ENCODE results near the gene CHST15. TPM values are rescaled to one million over a fixed set of nuclear protein-coding genes. Genes with fewer than 3 reads are reported as not detected.

The CHST15 gene
- total and polyA plus RNA-seq, 2 of the 4 experiments (the other 2 are of a cell fraction), result 0.14 to 0.18 TPM

- no peak overlapping the region for H2AFZ ChIP-seq (replicated peaks; ENCODE audit: low read length, poor library complexity)
- H3K4me2 ChIP-seq (ENCODE audit: low read depth, low read length), result no peak overlapping the region
- H2BK120ac ChIP-seq (ENCODE audit: low read depth, low read length), result no peak overlapping the region
- no peaks in the 10 kb centered on the region for H3K9me1 ChIP-seq (ENCODE audit: insufficient read depth, low read length)
- H3K9me3 ChIP-seq (ENCODE audit: control insufficient read depth, insufficient read depth, low read length), result 0 out of 2 replicates have a peak, but pooled peaks cover 4% of the 10 kb centered on the region
- no peak overlapping the region for H2BK20ac ChIP-seq (ENCODE audit: low read depth, low read length)
- dilution Hi-C loops (cut with HindIII; ENCODE audit: low sequenced_read_pairs, unreplicated experiment) (no loop called here), intact Hi-C loops (cut with micrococcal nuclease) (no loop called here), in situ Hi-C loops (cut with MboI; ENCODE audit: low sequenced_read_pairs) (no loop called here)
- no peak for DNase-seq
- no peak for ATAC-seq (ENCODE audit: low read depth)
- H3K4me3 ChIP-seq (ENCODE audit: insufficient read depth, low read depth, low read length), result no peak overlapping the region
- no peak overlapping the region for H4K8ac ChIP-seq (ENCODE audit: low read depth in 2 of 2, low read length in 2 of 2)
- no peaks in the 10 kb centered on the region for H3K4me1 ChIP-seq (ENCODE audit: control insufficient read depth, insufficient read depth, low read length)
- H2BK15ac ChIP-seq (ENCODE audit: low read depth, low read length), result no peak overlapping the region
- no peak overlapping the region for H3K4ac ChIP-seq (ENCODE audit: low read depth, low read length)
- ChIA-PET CTCF (no interaction called here), POLR2A (ENCODE audit: unreplicated experiment) (no interaction called here)
- H3K9ac ChIP-seq (ENCODE audit: low read depth, low read length), result no peak overlapping the region
- H2BK5ac ChIP-seq (ENCODE audit: low read depth, low read length, poor library complexity, severe bottlenecking), result no peak overlapping the region
- no peak overlapping the region for H3K27ac ChIP-seq (ENCODE audit: insufficient read depth, low read length)
- no peak overlapping the region for H3K23ac ChIP-seq (ENCODE audit: low read depth, low read length)
- no peaks in the 10 kb centered on the region for H3K79me1 ChIP-seq (ENCODE audit: low read depth in 1 of 2, low read length in 2 of 2)
- H3K56ac ChIP-seq (ENCODE audit: extremely low read depth, insufficient read depth, low read length), result no peak overlapping the region
- H3K36me3 ChIP-seq (ENCODE audit: control insufficient read depth, insufficient read depth, low read length), result no peaks in the 10 kb centered on the region
- WGBS, 2 experiments (ENCODE audit: extremely low coverage in 2 of 2, insufficient read length in 1 of 2), result 50% methylated on average over 2 of the region's 10 CpGs; no CpG with 5 or more reads in 1 of the 2 experiments
- TF ChIP-seq USF2 (IDR thresholded peaks at IDR 0.05; ENCODE audit: low read depth, low read length) (no peak), NFE2L2 (IDR thresholded peaks at IDR 0.05; ENCODE audit: low read depth, low read length) (no peak), BHLHE40 (IDR thresholded peaks at IDR 0.05; ENCODE audit: low read depth, low read length) (no peak), CTCF (conservative IDR thresholded peaks at IDR 0.05; ENCODE audit: low read depth, low read length) (no peak), RFX5 (IDR thresholded peaks at IDR 0.05; ENCODE audit: low read depth, low read length) (no peak)
- BruUV-seq (replicated peaks), result no TSS peak
- H2AK5ac ChIP-seq (ENCODE audit: low read depth, low read length), result no peak overlapping the region
- no peaks in the 10 kb centered on the region for H4K20me1 ChIP-seq (ENCODE audit: insufficient read depth, low read length)
- H3K18ac ChIP-seq (ENCODE audit: low read depth, low read length), result no peak overlapping the region
- H4K91ac ChIP-seq (ENCODE audit: insufficient read depth, low read depth, low read length), result no peak overlapping the region
- no peak overlapping the region for H3K14ac ChIP-seq (replicated peaks; ENCODE audit: low read depth, low read length)
- H2AK9ac ChIP-seq (replicated peaks; ENCODE audit: low read depth, low read length, poor library complexity), result no peak overlapping the region
- H4K5ac ChIP-seq (ENCODE audit: low read depth, low read length), result no peak overlapping the region
- H3K27me3 ChIP-seq (ENCODE audit: control insufficient read depth, insufficient read depth, low read length), result no peaks in the 10 kb centered on the region
These were observed 84.7 kb downstream of the CHST15 start for GRCh38 chr10:124008681-124009080.

Data from IMR-90 (cell line).